Activated T-cell treated with anti-CD3 and anti-CD28 coated beads, Interleukin-2, amount 50 U/mL, for 4 hours (primary cell): Measurements from ENCODE around the gene AFG1L. TPM values are rescaled to one million over a fixed set of nuclear protein-coding genes. Genes with fewer than 3 reads are reported as not detected.

Source experiments
- ATAC-seq, 2 donors: fragments of 200-7000 bp; cut with Tn5 transposase; one replicate each; pipeline ENCODE4 v1.10.0; 2021
- DNase-seq: peaks from one replicate; pipeline ENCODE4 v3.0.0-alpha.2; 2020
- H3K27me3 Mint-ChIP-seq: one replicate; pipeline ENCODE4 v1.8.0; 2021; ENCODE audit warnings: low read depth, mixed read lengths
- H3K36me3 Mint-ChIP-seq: one replicate; pipeline ENCODE4 v1.8.0; 2022; ENCODE audit warnings: mixed read lengths; ENCODE audit not compliant: insufficient read depth
- H3K4me1 Mint-ChIP-seq: one replicate; pipeline ENCODE4 v1.8.0; 2021; ENCODE audit warnings: low read depth, mixed read lengths
- H3K4me3 Mint-ChIP-seq: one replicate; pipeline ENCODE4 v1.8.0; 2021; ENCODE audit warnings: mild to moderate bottlenecking, moderate library complexity, mixed read lengths
- H3K9me3 Mint-ChIP-seq: one replicate; pipeline ENCODE4 v1.8.0; 2021; ENCODE audit warnings: mixed read lengths
- total RNA-seq, 3 donors: library from RNA; stranded (reverse); gene quantifications; one replicate each; pipeline ENCODE4 v1.2.1, GENCODE V29; 2021

Gene AFG1L
- total RNA-seq, 3 donors from 2014 or later: 2.0 to 4.8 (median 4.0) TPM

- no peaks in the 10 kb centered on the region for H3K9me3 Mint-ChIP-seq
- ATAC-seq (no peak), DNase-seq (no peak)
- H3K4me3 Mint-ChIP-seq: no peak overlapping the region
- H3K36me3 Mint-ChIP-seq: peaks cover 4% of the 10 kb centered on the region
- no peaks in the 10 kb centered on the region for H3K4me1 Mint-ChIP-seq
- no peaks in the 10 kb centered on the region for H3K27me3 Mint-ChIP-seq
Measured at GRCh38 chr6:108497883-108498282, 203.0 kb downstream of the AFG1L start.

GRCh38 chr6:108501559-108501958 lies 206.7 kb downstream of the AFG1L start:
- peaks cover 14% of the 10 kb centered on the region for H3K36me3 Mint-ChIP-seq
- H3K4me3 Mint-ChIP-seq: no peak overlapping the region

GRCh38 chr6:108502832-108503231 lies 208.0 kb downstream of the AFG1L start:
- peaks cover 14% of the 10 kb centered on the region for H3K36me3 Mint-ChIP-seq

More at GRCh38 chr6:108501559-108501958, 206.7 kb downstream of the AFG1L start:
- no peak for ATAC-seq
- H3K4me1 Mint-ChIP-seq: no peaks in the 10 kb centered on the region
- H3K27me3 Mint-ChIP-seq: no peaks in the 10 kb centered on the region
- no peaks in the 10 kb centered on the region for H3K9me3 Mint-ChIP-seq
- DNase-seq: no peak

GRCh38 chr6:108507316-108507715 lies 212.5 kb downstream of the AFG1L start:
- ATAC-seq (no peak), DNase-seq (no peak)
- Mint-ChIP-seq H3K27me3 (no peaks in the 10 kb centered on the region), H3K4me3 (no peak overlapping the region), H3K9me3 (no peaks in the 10 kb centered on the region), H3K4me1 (no peaks in the 10 kb centered on the region), H3K36me3 (peaks cover 23% of the 10 kb centered on the region)

More at GRCh38 chr6:108502832-108503231, 208.0 kb downstream of the AFG1L start:
- Mint-ChIP-seq H3K4me1 (no peaks in the 10 kb centered on the region), H3K4me3 (no peak overlapping the region), H3K27me3 (no peaks in the 10 kb centered on the region), H3K9me3 (no peaks in the 10 kb centered on the region)
- DNase-seq (no peak), ATAC-seq (no peak)

- no peak for DNase-seq
- Mint-ChIP-seq H3K4me1 (no peaks in the 10 kb centered on the region), H3K27me3 (no peaks in the 10 kb centered on the region), H3K4me3 (no peak overlapping the region), H3K9me3 (no peaks in the 10 kb centered on the region), H3K36me3 (peaks cover 12% of the 10 kb centered on the region)
- no peak for ATAC-seq
Measured at GRCh38 chr6:108510461-108511319, 215.8 kb downstream of the AFG1L start.

GRCh38 chr6:108518714-108519576 lies 224.1 kb downstream of the AFG1L start:
- Mint-ChIP-seq H3K4me1 (no peaks in the 10 kb centered on the region), H3K27me3 (no peaks in the 10 kb centered on the region), H3K9me3 (no peaks in the 10 kb centered on the region), H3K4me3 (no peak overlapping the region), H3K36me3 (peaks cover 9% of the 10 kb centered on the region)
- ATAC-seq: no peak
- no peak for DNase-seq

GRCh38 chr6:108521616-108522107 lies 226.8 kb downstream of the AFG1L start:
- ATAC-seq (no peak), DNase-seq (no peak)
- Mint-ChIP-seq H3K4me1 (no peaks in the 10 kb centered on the region), H3K36me3 (peaks cover 9% of the 10 kb centered on the region), H3K4me3 (no peak overlapping the region), H3K9me3 (no peaks in the 10 kb centered on the region), H3K27me3 (no peaks in the 10 kb centered on the region)

- DNase-seq: no peak
- no peaks in the 10 kb centered on the region for H3K4me1 Mint-ChIP-seq
- H3K27me3 Mint-ChIP-seq: no peaks in the 10 kb centered on the region
- peaks cover 9% of the 10 kb centered on the region for H3K36me3 Mint-ChIP-seq
- no peak overlapping the region for H3K4me3 Mint-ChIP-seq
- H3K9me3 Mint-ChIP-seq: no peaks in the 10 kb centered on the region
- no peak for ATAC-seq
Measured at GRCh38 chr6:108523697-108524096, 228.8 kb downstream of the AFG1L start.

- DNase-seq (no peak), ATAC-seq (no peak)
- Mint-ChIP-seq H3K4me3 (no peak overlapping the region), H3K4me1 (no peaks in the 10 kb centered on the region), H3K36me3 (peaks cover 9% of the 10 kb centered on the region), H3K9me3 (no peaks in the 10 kb centered on the region), H3K27me3 (no peaks in the 10 kb centered on the region)
Measured at GRCh38 chr6:108524528-108525248, 229.8 kb downstream of the AFG1L start.

GRCh38 chr6:108526739-108527174 lies 231.9 kb downstream of the AFG1L start:
- Mint-ChIP-seq H3K36me3 (peaks cover 9% of the 10 kb centered on the region), H3K9me3 (no peaks in the 10 kb centered on the region), H3K4me3 (no peak overlapping the region), H3K4me1 (no peaks in the 10 kb centered on the region), H3K27me3 (no peaks in the 10 kb centered on the region)
- DNase-seq (no peak), ATAC-seq (no peak)

GRCh38 chr6:108528878-108529277 lies 234.0 kb downstream of the AFG1L start:
- Mint-ChIP-seq H3K4me3 (no peak overlapping the region), H3K4me1 (no peaks in the 10 kb centered on the region), H3K27me3 (no peaks in the 10 kb centered on the region), H3K9me3 (no peaks in the 10 kb centered on the region), H3K36me3 (no peaks in the 10 kb centered on the region)
- DNase-seq (no peak), ATAC-seq (no peak)

GRCh38 chr6:108531332-108531731 lies 236.5 kb downstream of the AFG1L start:
- ATAC-seq (no peak), DNase-seq (no peak)
- H3K9me3 Mint-ChIP-seq: no peaks in the 10 kb centered on the region
- H3K4me1 Mint-ChIP-seq: no peaks in the 10 kb centered on the region
- H3K27me3 Mint-ChIP-seq: no peaks in the 10 kb centered on the region
- no peaks in the 10 kb centered on the region for H3K36me3 Mint-ChIP-seq
- no peak overlapping the region for H3K4me3 Mint-ChIP-seq

- ATAC-seq: no peak
Measured at GRCh38 chr6:108535114-108535742, 240.4 kb downstream of the AFG1L start.

More at GRCh38 chr6:108535114-108535742, 240.4 kb downstream of the AFG1L start:
- no peaks in the 10 kb centered on the region for H3K36me3 Mint-ChIP-seq
- no peak for DNase-seq
- H3K4me1 Mint-ChIP-seq: no peaks in the 10 kb centered on the region
- no peaks in the 10 kb centered on the region for H3K27me3 Mint-ChIP-seq
- H3K9me3 Mint-ChIP-seq: no peaks in the 10 kb centered on the region
- no peak overlapping the region for H3K4me3 Mint-ChIP-seq
